SK-N-SH (cell line): ENCODE data around the gene KIF3C. TPM values are rescaled to one million over a fixed set of nuclear protein-coding genes. Genes with fewer than 3 reads are reported as not detected.

ENCODE experiments used
- CTCF ChIA-PET: fragments of 300-600, 350-600 bp; formaldehyde crosslinking; extraction: SDS; loops from one replicate; lab custom pipeline; 2021; lab: Yijun Ruan, JAX
- POLR2A ChIA-PET: fragments of 350-600 bp; sonication (Branson Sonifier 250); formaldehyde crosslinking; extraction: SDS; loops from one replicate; lab custom pipeline; 2020; ENCODE audit warnings: antibody characterized with exemption, inconsistent platforms; lab: Yijun Ruan, JAX
- DNase-seq: peaks from one replicate; pipeline ENCODE4 v3.0.0; 2012
- H2AFZ ChIP-seq: fragments of 200-600 bp; sonication (generic); 2 replicates; pipeline ENCODE4 v1.8.1; 2016; ENCODE audit warnings: antibody characterized with exemption, mild to moderate bottlenecking, low read depth
- H3F3A ChIP-seq: fragments of 200-600 bp; sonication (generic); replicated peaks from 2 replicates; pipeline ENCODE3; 2016; ENCODE audit warnings: antibody characterized with exemption, mild to moderate bottlenecking; ENCODE audit not compliant: insufficient read depth
- H3K27ac ChIP-seq, 2 experiments: fragments of 200-500 bp in 1 of 2; fragments of 200-600 bp in 1 of 2; sonication (Bioruptor generic) in 1 of 2; sonication (generic), shearing (Covaris generic) in 1 of 2; 2 replicates each; pipeline versions ENCODE4 v1.5.1 to v1.6.1; 2014 to 2016; ENCODE audit warnings: low read depth in 2 of 2, inconsistent platforms in 1 of 2, low read length in 1 of 2, mild to moderate bottlenecking in 1 of 2, mixed read lengths in 1 of 2
- H3K27me3 ChIP-seq: fragments of 200-600 bp; sonication (generic), shearing (Covaris generic); 2 replicates; pipeline ENCODE4 v1.6.1; 2016; ENCODE audit warnings: mixed run types; ENCODE audit not compliant: insufficient read depth
- H3K36me3 ChIP-seq, 2 experiments: fragments of 200-500 bp in 1 of 2; fragments of 200-600 bp in 1 of 2; sonication (Bioruptor generic) in 1 of 2; sonication (generic) in 1 of 2; replicated peaks in 1 of 2; 2 replicates each; pipeline versions ENCODE3 to v1.5.1; 2014 to 2016; ENCODE audit warnings: low read length in 1 of 2, mild to moderate bottlenecking in 1 of 2; ENCODE audit not compliant: insufficient read depth in 2 of 2, control insufficient read depth in 1 of 2
- H3K4me1 ChIP-seq, 2 experiments: fragments of 200-500 bp in 1 of 2; fragments of 200-600 bp in 1 of 2; sonication (Bioruptor generic) in 1 of 2; sonication (generic), shearing (Covaris generic) in 1 of 2; 2 replicates each; pipeline versions ENCODE4 v1.5.1 to v1.6.1; 2014 to 2016; ENCODE audit warnings: low read depth in 1 of 2, low read length in 1 of 2, mixed run types in 1 of 2; ENCODE audit not compliant: insufficient read depth in 2 of 2, control insufficient read depth in 1 of 2
- H3K4me2 ChIP-seq: fragments of 200-600 bp; sonication (generic), shearing (Covaris generic); 2 replicates; pipeline ENCODE4 v1.6.1; 2017; ENCODE audit warnings: mixed run types
- H3K4me3 ChIP-seq, 2 experiments: fragments of 200-500 bp in 1 of 2; fragments of 200-600 bp in 1 of 2; sonication (Bioruptor generic) in 1 of 2; sonication (generic), shearing (Covaris generic) in 1 of 2; 2 replicates each; pipeline versions ENCODE4 v1.5.1 to v1.8.1; 2014 to 2016; ENCODE audit warnings: low read depth in 2 of 2, inconsistent platforms in 1 of 2, low read length in 1 of 2, mild to moderate bottlenecking in 1 of 2, mixed read lengths in 1 of 2, moderate library complexity in 1 of 2
- H3K79me2 ChIP-seq: fragments of 200-600 bp; sonication (generic); 2 replicates; pipeline ENCODE4 v1.8.1; 2017; ENCODE audit warnings: mild to moderate bottlenecking; ENCODE audit not compliant: insufficient read depth
- H3K9ac ChIP-seq: fragments of 200-600 bp; sonication (generic); 2 replicates; pipeline ENCODE4 v1.6.1; 2017; ENCODE audit warnings: mixed run types
- H3K9me2 ChIP-seq: fragments of 200-600 bp; sonication (generic); 2 replicates; pipeline ENCODE4 v1.6.1; 2017; ENCODE audit warnings: mixed run types
- H3K9me3 ChIP-seq: fragments of 200-600 bp; sonication (generic); 2 replicates; pipeline ENCODE4 v1.6.1; 2017; ENCODE audit warnings: mixed run types, mild to moderate bottlenecking, moderate library complexity
- H4K20me1 ChIP-seq: fragments of 200-600 bp; sonication (generic); 2 replicates; pipeline ENCODE4 v1.6.1; 2017; ENCODE audit warnings: mild to moderate bottlenecking, mixed run types; ENCODE audit not compliant: insufficient read depth
- EZH2phosphoT487 ChIP-seq: fragments of 200-600 bp; sonication (generic); IDR thresholded peaks from 2 replicates; pipeline ENCODE4 v1.6.1; 2017; ENCODE audit warnings: low read depth, mixed run types, mild to moderate bottlenecking, antibody characterized with exemption, moderate library complexity, borderline replicate concordance
- FOSL2 ChIP-seq: IDR thresholded peaks from 2 replicates; pipeline ENCODE4 v1.4.0; 2012; ENCODE audit warnings: low read depth, mild to moderate bottlenecking, moderate library complexity, borderline replicate concordance
- FOXJ3 ChIP-seq: sonication (generic); formaldehyde crosslinking; IDR thresholded peaks from 2 replicates; pipeline ENCODE4 v1.5.1; 2020; ENCODE audit warnings: mild to moderate bottlenecking, missing genetic modification reagents
- FOXM1 ChIP-seq: IDR thresholded peaks from 2 replicates; pipeline ENCODE4 v1.4.0; 2012; ENCODE audit warnings: low read depth, mild to moderate bottlenecking
- GABPA ChIP-seq: IDR thresholded peaks from 2 replicates; pipeline ENCODE4 v1.4.0; 2012; ENCODE audit warnings: low read depth, mild to moderate bottlenecking
- GATA2 ChIP-seq: sonication (generic); formaldehyde crosslinking; IDR thresholded peaks from 2 replicates; pipeline ENCODE4 v1.5.0; 2020; ENCODE audit warnings: mild to moderate bottlenecking, missing genetic modification reagents
- IRF3 ChIP-seq: fragments of 150-350 bp; IDR thresholded peaks from 2 replicates; pipeline ENCODE4 v1.6.1; 2016; ENCODE audit warnings: mild to moderate bottlenecking, low read depth, low read length
- JUND ChIP-seq: IDR thresholded peaks from 2 replicates; pipeline ENCODE4 v1.4.0; 2012
- MAX ChIP-seq: IDR thresholded peaks from 2 replicates; pipeline ENCODE4 v1.4.0; 2012; ENCODE audit warnings: low read depth
- MEF2A ChIP-seq: IDR thresholded peaks from 2 replicates; pipeline ENCODE4 v1.4.0; 2012; ENCODE audit warnings: low read depth, borderline replicate concordance
- NRF1 ChIP-seq: IDR thresholded peaks from 2 replicates; pipeline ENCODE4 v1.6.1; 2012; ENCODE audit warnings: low read depth, mild to moderate bottlenecking, low read length
- PBX3 ChIP-seq: IDR thresholded peaks from 2 replicates; pipeline ENCODE4; 2012
- RCOR1 ChIP-seq: fragments of 150-350 bp; IDR thresholded peaks from 2 replicates; pipeline ENCODE4 v1.6.1; 2017; ENCODE audit warnings: antibody characterized with exemption, low read length
- REST ChIP-seq: IDR thresholded peaks from 2 replicates; pipeline ENCODE4 v1.6.1; 2012; ENCODE audit warnings: mild to moderate bottlenecking, low read depth, low read length, moderate library complexity
- RXRA ChIP-seq: IDR thresholded peaks from 2 replicates; pipeline ENCODE4 v1.4.0; 2012; ENCODE audit warnings: low read depth, mild to moderate bottlenecking, borderline replicate concordance
- SIN3A ChIP-seq: IDR thresholded peaks from 2 replicates; pipeline ENCODE4 v1.6.1; 2012; ENCODE audit warnings: low read depth, mild to moderate bottlenecking, low read length, moderate library complexity, borderline replicate concordance
- SMC3 ChIP-seq: IDR thresholded peaks from 2 replicates; pipeline ENCODE4 v1.6.1; 2012; ENCODE audit warnings: low read depth, low read length, improper control_type of control experiment
- TCF12 ChIP-seq: IDR thresholded peaks from 2 replicates; pipeline ENCODE4 v1.4.0; 2012
- USF1 ChIP-seq: IDR thresholded peaks from 2 replicates; pipeline ENCODE4 v1.4.0; 2012; ENCODE audit warnings: low read depth, borderline replicate concordance
- USF2 ChIP-seq: fragments of 150-350 bp; IDR thresholded peaks from 2 replicates; pipeline ENCODE4 v1.6.1; 2017; ENCODE audit warnings: antibody characterized with exemption, low read length, low read depth, borderline replicate concordance
- YY1 ChIP-seq: IDR thresholded peaks from 2 replicates; pipeline ENCODE4 v1.4.0; 2012; ENCODE audit warnings: low read depth, mild to moderate bottlenecking
- ZBTB33 ChIP-seq: IDR thresholded peaks from 2 replicates; pipeline ENCODE4 v1.4.0; 2012; ENCODE audit warnings: low read depth, borderline replicate concordance
- WGBS: methylation state at CpG from one replicate; pipeline ENCODE4 v1.1.6; 2017; ENCODE audit warnings: low lambda C conversion rate; 5-methylcytosine and 5-hydroxymethylcytosine counted together
- polyA plus RNA-seq, 3 experiments: library from polyadenylated mRNA; depleted of rRNA; stranded (reverse); fragments of >200 nt; gene quantifications; 2 replicates each; pipeline ENCODE4 v1.2.3, GENCODE V29; 2012

The KIF3C gene
- polyA plus RNA-seq, 1 of the 3 experiments (the other 2 are of a cell fraction) = 29.5 TPM

- peaks cover 11% of the 10 kb centered on the region for H3F3A ChIP-seq
- ChIA-PET POLR2A (interaction anchor here (1.2 kb wide), 1 partner anchor 11 kb away, joined by 3 read pairs; no protein-coding TSS in a partner anchor), CTCF (interaction anchor here (0.9 to 4.5 kb wide), 7 partner anchors 10 to 184 kb away, joined by 3 to 36 read pairs (median 3); no protein-coding TSS in a partner anchor)
- no peak overlapping the region; the same call in 1 of the 2 replicates for H2AFZ ChIP-seq
- H3K4me2 ChIP-seq = peak overlapping the region; percentile 36
- H3K9me2 ChIP-seq = no peaks in the 10 kb centered on the region
- H4K20me1 ChIP-seq = no peaks in the 10 kb centered on the region
- DNase-seq = no peak
- no peak overlapping the region; a peak in 1 of 4 replicates for H3K4me3 ChIP-seq
- no peak overlapping the region for H3K9ac ChIP-seq
- no peaks in the 10 kb centered on the region for H3K27me3 ChIP-seq
- H3K27ac ChIP-seq = peak overlapping the region in 1 of 2 experiments; percentile 32; a peak in 2 of 4 replicates
- WGBS = 29% methylated on average over 2 of the region's 2 CpGs
- H3K4me1 ChIP-seq = peaks cover 6 to 26% of the 10 kb centered on the region in 2 experiments; a peak in 3 of 4 replicates
- H3K9me3 ChIP-seq = no peaks in the 10 kb centered on the region
- peaks cover 62% of the 10 kb centered on the region for H3K79me2 ChIP-seq
- peaks cover 0 to 5% of the 10 kb centered on the region in 2 experiments for H3K36me3 ChIP-seq
- TF ChIP-seq RCOR1 = no peak
- TF ChIP-seq FOXM1 = no peak
- no peak; the same call in 1 of the 2 replicates for TF ChIP-seq RXRA
- TF ChIP-seq SMC3 = no peak
- peak; percentile 37; the same call in 1 of the 2 replicates for TF ChIP-seq TCF12
- no peak for TF ChIP-seq USF1
- no peak for TF ChIP-seq IRF3
- TF ChIP-seq USF2 = no peak
- no peak for TF ChIP-seq NRF1
- TF ChIP-seq FOSL2 = peak; percentile 35; the same call in 1 of the 2 replicates
- TF ChIP-seq ZBTB33 = no peak
- TF ChIP-seq SIN3A = 0 out of 2 replicates have a peak, but pooled peaks have one; percentile 32
- no peak for TF ChIP-seq YY1
- TF ChIP-seq GABPA = peak; percentile 35; the same call in 1 of the 2 replicates
- TF ChIP-seq EZH2phosphoT487 = no peak
- TF ChIP-seq PBX3 = peak; percentile 28; the same call in 1 of the 2 replicates
- TF ChIP-seq REST = no peak
- no peak; the same call in 1 of the 2 replicates for TF ChIP-seq JUND
- no peak for TF ChIP-seq GATA2
- TF ChIP-seq FOXJ3 (CRISPR knock-in tag) = no peak
- peak; percentile 49; the same call in 1 of the 2 replicates for TF ChIP-seq MAX
- TF ChIP-seq MEF2A = no peak
These were observed 21.4 kb downstream of the KIF3C start for GRCh38 chr2:25960920-25961319.
